Measurements from ENCODE around the gene MAPKAPK5.

GRCh38 chr12:111868676-111869588 is 26.9 kb downstream of the MAPKAPK5 start:
- no peak for TF ChIP-seq CTCF (IDR thresholded peaks at IDR 0.05)
- TF ChIP-seq EP300 (IDR thresholded peaks at IDR 0.05) = no peak
- TF ChIP-seq POLR2AphosphoS5 (IDR thresholded peaks at IDR 0.05) = no peak
